NT2/D1 (cell line): ENCODE measurements around the gene KCP.

ENCODE experiments used
- DNase-seq: peaks from one replicate; pipeline ENCODE4 v3.0.0-alpha.2; 2011; ENCODE audit warnings: low read depth, low spot score
- H3K27me3 ChIP-seq: 2 replicates; pipeline ENCODE4 v1.6.0; 2011; ENCODE audit warnings: mild to moderate bottlenecking; ENCODE audit not compliant: insufficient read length, insufficient read depth
- H3K36me3 ChIP-seq: 2 replicates; pipeline ENCODE4 v1.6.1; 2011; ENCODE audit warnings: mild to moderate bottlenecking, low read length, mixed read lengths; ENCODE audit not compliant: insufficient read depth, insufficient read length
- H3K4me1 ChIP-seq: 2 replicates; pipeline ENCODE4 v1.5.1; 2011; ENCODE audit not compliant: insufficient read depth, insufficient read length
- H3K4me3 ChIP-seq: 2 replicates; pipeline ENCODE4 v1.5.1; 2011; ENCODE audit warnings: low read depth; ENCODE audit not compliant: insufficient read length
- H3K9ac ChIP-seq: 2 replicates; pipeline ENCODE4 v1.6.0; 2011; ENCODE audit warnings: low read depth; ENCODE audit not compliant: insufficient read length
- H3K9me3 ChIP-seq: 2 replicates; pipeline ENCODE4 v1.5.1; 2011; ENCODE audit warnings: mild to moderate bottlenecking, low read length; ENCODE audit not compliant: insufficient read depth
- SUZ12 ChIP-seq: IDR thresholded peaks from 2 replicates; pipeline ENCODE4 v1.6.1; 2011; ENCODE audit not compliant: insufficient read length, insufficient read depth; ENCODE audit errors: extremely low read depth
- YY1 ChIP-seq: IDR thresholded peaks from 2 replicates; pipeline ENCODE4 v1.6.1; 2011; ENCODE audit not compliant: insufficient read length, insufficient read depth
- ZNF274 ChIP-seq: IDR thresholded peaks from 2 replicates; pipeline ENCODE4 v1.6.1; 2011; ENCODE audit warnings: mild to moderate bottlenecking, low read depth, low read length

KCP gene

DNA sequence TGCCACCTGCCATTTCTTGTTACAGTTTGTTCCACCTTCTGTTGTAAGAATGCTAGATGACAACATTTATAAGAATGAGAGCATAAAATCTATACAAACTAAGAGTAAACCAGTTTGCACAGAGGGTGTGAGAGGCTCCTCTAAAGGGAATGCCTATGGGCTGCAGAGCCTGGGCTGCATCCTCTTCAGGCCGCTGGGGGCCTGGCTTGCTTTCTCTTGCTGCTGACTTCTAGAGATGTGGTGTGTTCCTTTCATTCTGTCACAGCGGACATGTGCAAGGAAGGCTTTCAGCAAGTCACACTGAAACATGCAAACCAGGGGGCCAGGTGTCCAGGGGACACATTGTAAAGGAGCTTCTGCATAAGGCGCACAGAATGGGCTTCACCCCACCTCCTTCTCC is 55.0 kb downstream of the KCP start:
- Histone ChIP-seq H3K9ac (no peak overlapping the region), H3K27me3 (no peaks in the 10 kb centered on the region)
- TF ChIP-seq YY1 = no peak
- no peak for TF ChIP-seq SUZ12
- no peak for TF ChIP-seq ZNF274

DNA sequence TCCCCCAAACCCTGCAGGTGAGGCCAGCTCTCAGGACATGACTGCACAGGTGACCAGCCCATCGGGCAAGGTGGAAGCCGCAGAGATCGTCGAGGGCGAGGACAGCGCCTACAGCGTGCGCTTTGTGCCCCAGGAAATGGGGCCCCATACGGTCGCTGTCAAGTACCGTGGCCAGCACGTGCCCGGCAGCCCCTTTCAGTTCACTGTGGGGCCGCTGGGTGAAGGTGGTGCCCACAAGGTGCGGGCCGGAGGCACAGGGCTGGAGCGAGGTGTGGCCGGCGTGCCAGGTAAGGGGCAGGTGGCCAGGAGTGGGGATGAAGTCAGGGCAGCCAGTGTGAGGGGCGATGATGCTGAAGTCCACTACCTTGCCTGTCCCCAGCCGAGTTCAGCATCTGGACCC is 56.1 kb downstream of the KCP start:
- TF ChIP-seq YY1 (no peak), ZNF274 (no peak), SUZ12 (no peak)
- H3K27me3 ChIP-seq = no peaks in the 10 kb centered on the region
- H3K9me3 ChIP-seq = no peaks in the 10 kb centered on the region
- H3K4me3 ChIP-seq = no peak overlapping the region
- no peaks in the 10 kb centered on the region for H3K4me1 ChIP-seq
- H3K9ac ChIP-seq = no peak overlapping the region
- H3K36me3 ChIP-seq = peaks cover 93% of the 10 kb centered on the region
- DNase-seq = no peak

More for the DNA sequence above, 55.0 kb downstream of the KCP start:
- H3K9me3 ChIP-seq = no peaks in the 10 kb centered on the region
- peaks cover 9% of the 10 kb centered on the region for H3K4me1 ChIP-seq
- H3K36me3 ChIP-seq = peaks cover 89% of the 10 kb centered on the region
- H3K4me3 ChIP-seq = no peak overlapping the region
- DNase-seq = no peak

DNA sequence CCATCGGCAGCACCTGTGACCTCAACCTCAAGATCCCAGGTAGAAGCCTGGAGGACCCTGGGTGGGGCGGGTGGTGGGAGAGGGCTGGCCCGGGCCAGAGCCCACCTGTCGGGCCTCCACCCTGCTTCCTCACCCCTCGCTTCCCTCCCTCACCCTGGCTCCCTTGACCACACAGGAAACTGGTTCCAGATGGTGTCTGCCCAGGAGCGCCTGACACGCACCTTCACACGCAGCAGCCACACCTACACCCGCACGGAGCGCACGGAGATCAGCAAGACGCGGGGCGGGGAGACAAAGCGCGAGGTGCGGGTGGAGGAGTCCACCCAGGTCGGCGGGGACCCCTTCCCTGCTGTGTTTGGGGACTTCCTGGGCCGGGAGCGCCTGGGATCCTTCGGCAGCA is 56.7 kb downstream of the KCP start:
- peaks cover 93% of the 10 kb centered on the region for H3K36me3 ChIP-seq
- no peak overlapping the region for H3K9ac ChIP-seq
- no peaks in the 10 kb centered on the region for H3K4me1 ChIP-seq
- DNase-seq = no peak
- TF ChIP-seq ZNF274 (no peak), YY1 (no peak), SUZ12 (no peak)
- H3K4me3 ChIP-seq = no peak overlapping the region
- H3K9me3 ChIP-seq = no peaks in the 10 kb centered on the region
- H3K27me3 ChIP-seq = no peaks in the 10 kb centered on the region

DNA sequence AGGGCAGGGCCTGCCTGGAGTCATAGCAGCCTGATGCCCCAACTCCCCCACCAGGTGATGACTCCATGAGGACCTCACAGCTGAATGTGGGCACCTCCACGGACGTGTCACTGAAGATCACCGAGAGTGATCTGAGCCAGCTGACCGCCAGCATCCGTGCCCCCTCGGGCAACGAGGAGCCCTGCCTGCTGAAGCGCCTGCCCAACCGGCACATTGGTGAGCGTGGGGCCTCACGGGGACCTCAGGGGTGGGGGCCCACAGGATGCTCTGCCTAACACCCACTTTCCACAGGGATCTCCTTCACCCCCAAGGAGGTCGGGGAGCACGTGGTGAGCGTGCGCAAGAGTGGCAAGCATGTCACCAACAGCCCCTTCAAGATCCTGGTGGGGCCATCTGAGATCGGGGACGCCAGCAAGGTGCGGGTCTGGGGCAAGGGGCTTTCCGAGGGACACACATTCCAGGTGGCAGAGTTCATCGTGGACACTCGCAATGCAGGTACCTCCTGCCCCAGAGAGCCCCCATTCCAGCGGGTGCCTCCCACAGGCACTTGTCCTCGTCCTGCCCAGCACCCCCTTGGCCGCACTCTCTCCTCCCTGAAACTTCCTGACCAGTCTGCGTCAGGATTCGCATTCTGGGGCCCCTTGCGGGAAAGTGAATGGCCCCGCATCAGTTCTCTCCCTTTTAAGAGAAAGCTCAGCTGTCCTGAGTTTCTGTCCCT is 57.8 kb downstream of the KCP start:
- DNase-seq = no peak
- Histone ChIP-seq H3K9ac (no peak overlapping the region), H3K4me3 (no peak overlapping the region), H3K27me3 (no peaks in the 10 kb centered on the region), H3K36me3 (peaks cover 96% of the 10 kb centered on the region), H3K9me3 (no peaks in the 10 kb centered on the region), H3K4me1 (no peaks in the 10 kb centered on the region)
- TF ChIP-seq YY1 (no peak), SUZ12 (no peak), ZNF274 (no peak)

DNA sequence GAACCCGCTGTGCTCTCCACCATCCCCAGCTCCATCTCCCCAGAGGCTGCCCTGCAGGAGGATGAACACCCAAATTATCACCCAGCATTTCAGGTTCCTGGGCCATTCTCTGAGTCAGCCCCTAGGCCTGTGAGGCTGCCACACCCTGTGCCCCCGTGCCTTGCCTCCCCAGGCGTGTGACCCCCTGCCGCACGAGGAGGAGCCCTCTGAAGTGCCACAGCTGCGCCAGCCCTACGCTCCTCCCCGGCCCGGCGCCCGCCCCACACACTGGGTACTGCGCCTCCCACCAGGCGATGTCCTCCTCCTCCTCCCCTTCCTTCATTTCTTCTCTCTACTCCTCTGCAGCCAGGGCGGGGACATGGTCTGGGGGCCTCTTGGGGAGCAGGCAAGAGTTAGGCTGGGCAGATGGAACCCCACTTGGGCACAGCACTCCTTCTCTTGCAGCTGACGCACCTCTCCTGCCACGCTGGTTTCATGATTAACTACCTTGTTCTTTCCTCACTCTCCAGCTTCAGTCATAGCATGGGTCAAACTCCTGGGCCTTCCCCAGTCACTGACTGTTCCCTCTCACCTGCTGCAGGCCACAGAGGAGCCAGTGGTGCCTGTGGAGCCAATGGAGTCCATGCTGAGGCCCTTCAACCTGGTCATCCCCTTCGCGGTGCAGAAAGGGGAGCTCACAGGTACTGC is 60.6 kb downstream of the KCP start:
- no peak overlapping the region for H3K9ac ChIP-seq
- H3K9me3 ChIP-seq = no peaks in the 10 kb centered on the region
- peaks cover 97% of the 10 kb centered on the region for H3K36me3 ChIP-seq
- H3K4me3 ChIP-seq = no peak overlapping the region
- no peak for DNase-seq
- H3K4me1 ChIP-seq = no peaks in the 10 kb centered on the region
- no peak for TF ChIP-seq YY1
- no peak for TF ChIP-seq SUZ12
- no peak for TF ChIP-seq ZNF274
- H3K27me3 ChIP-seq = no peaks in the 10 kb centered on the region

DNA sequence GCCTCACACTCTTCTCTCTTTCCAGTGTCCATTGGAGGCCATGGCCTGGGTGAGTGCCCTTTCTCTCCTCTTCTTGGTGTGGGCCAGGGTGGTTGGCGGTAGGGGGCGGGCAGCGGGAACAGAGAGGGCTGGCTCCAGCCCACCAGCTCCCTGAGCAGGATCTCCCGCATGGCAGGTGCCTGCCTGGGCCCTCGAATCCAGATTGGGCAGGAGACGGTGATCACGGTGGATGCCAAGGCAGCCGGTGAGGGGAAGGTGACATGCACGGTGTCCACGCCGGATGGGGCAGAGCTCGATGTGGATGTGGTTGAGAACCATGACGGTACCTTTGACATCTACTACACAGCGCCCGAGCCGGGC is 61.4 kb downstream of the KCP start:
- Histone ChIP-seq H3K36me3 (peaks cover 97% of the 10 kb centered on the region), H3K4me1 (no peaks in the 10 kb centered on the region), H3K27me3 (no peaks in the 10 kb centered on the region), H3K9me3 (no peaks in the 10 kb centered on the region), H3K4me3 (no peak overlapping the region), H3K9ac (no peak overlapping the region)
- TF ChIP-seq ZNF274 = no peak
- no peak for TF ChIP-seq SUZ12
- no peak for TF ChIP-seq YY1
- DNase-seq = no peak

DNA sequence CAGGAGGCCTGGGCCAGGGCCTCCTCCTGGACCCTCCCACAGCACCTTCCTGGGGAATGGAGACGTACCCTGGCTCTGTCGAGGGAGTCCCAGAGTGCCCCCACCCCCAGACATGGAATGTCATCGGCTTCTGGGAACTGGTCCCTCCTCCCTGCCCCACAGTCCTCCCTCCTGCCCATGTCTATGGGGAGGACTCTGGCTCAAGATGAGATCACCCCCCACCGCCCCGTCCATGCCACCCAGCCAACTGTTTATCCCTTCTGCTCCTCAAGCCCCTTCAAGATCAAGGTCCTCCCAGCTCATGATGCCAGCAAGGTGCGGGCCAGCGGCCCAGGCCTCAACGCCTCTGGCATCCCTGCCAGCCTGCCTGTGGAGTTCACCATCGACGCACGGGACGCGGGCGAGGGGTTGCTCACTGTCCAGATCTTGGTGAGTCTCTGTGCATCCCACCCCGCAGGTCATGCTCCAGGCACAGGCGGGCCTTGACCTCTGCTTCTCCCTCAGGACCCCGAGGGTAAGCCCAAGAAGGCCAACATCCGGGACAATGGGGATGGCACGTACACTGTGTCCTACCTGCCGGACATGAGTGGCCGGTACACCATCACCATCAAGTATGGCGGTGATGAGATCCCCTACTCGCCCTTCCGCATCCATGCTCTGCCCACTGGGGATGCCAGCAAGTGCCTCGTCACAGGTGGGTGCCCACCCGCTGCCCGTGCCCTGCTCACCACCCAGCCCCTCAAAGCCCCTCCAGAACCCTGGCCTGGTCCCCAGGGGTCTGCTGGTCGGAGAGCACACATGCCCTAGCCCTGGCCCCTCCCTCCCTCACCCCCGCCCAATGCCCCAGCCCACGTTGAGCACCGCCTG is 62.0 kb downstream of the KCP start:
- Histone ChIP-seq H3K9ac (no peak overlapping the region), H3K4me3 (no peak overlapping the region), H3K36me3 (peaks cover 97% of the 10 kb centered on the region), H3K9me3 (no peaks in the 10 kb centered on the region), H3K27me3 (no peaks in the 10 kb centered on the region), H3K4me1 (no peaks in the 10 kb centered on the region)
- DNase-seq = no peak
- TF ChIP-seq SUZ12 (no peak), ZNF274 (no peak), YY1 (no peak)
